Endothelial cell of umbilical vein (primary cell): ENCODE measurements around the gene RIC8A. TPM values are rescaled to one million over a fixed set of nuclear protein-coding genes. Genes with fewer than 3 reads are reported as not detected.

Experiments used
- BruUV-seq: library from RNA; stranded (reverse); fragments of 400-500 nt; replicated peaks from 2 replicates; lab custom pipeline; 2021; lab: Mats Ljungman, UMichigan
- CTCF ChIA-PET: fragments of 300-600, 350-600 bp; sonication (Branson Sonifier 250); formaldehyde crosslinking; loops from one replicate; lab custom pipeline; 2021; ENCODE audit warnings: antibody characterized with exemption, inconsistent platforms; lab: Charles Lee
- POLR2A ChIA-PET: fragments of 300-600, 350-600 bp; sonication (Branson Sonifier 250); formaldehyde crosslinking; loops from one replicate; lab custom pipeline; 2021; ENCODE audit warnings: antibody characterized with exemption, inconsistent platforms; lab: Charles Lee
- DNase-seq: peaks from one replicate; pipeline ENCODE4 v3.0.0-alpha.2; 2011; ENCODE audit warnings: low read depth, low spot score
- FAIRE-seq: peaks from 2 replicates; lab custom pipeline; 2011; peaks lifted over from hg19 to GRCh38; lab: Jason Lieb, UNC
- H2AFZ ChIP-seq: 2 replicates; pipeline ENCODE4 v1.6.0; 2012; ENCODE audit warnings: low read depth, low read length, control low read depth, inconsistent platforms
- H3K27ac ChIP-seq: 2 replicates; pipeline ENCODE4 v1.5.1; 2011; ENCODE audit warnings: low read depth, mild to moderate bottlenecking, control low read depth, low read length, moderate library complexity; ENCODE audit not compliant: insufficient read depth
- H3K27me3 ChIP-seq, 2 experiments: 2 replicates each; pipeline versions ENCODE4 v1.6.0 to v1.6.1; 2011; ENCODE audit warnings: low read length in 2 of 2, mixed read lengths in 1 of 2; ENCODE audit not compliant: control insufficient read depth in 2 of 2, insufficient read depth in 2 of 2
- H3K36me3 ChIP-seq, 2 experiments: 2 replicates in 1 of 2; 3 replicates in 1 of 2; pipeline ENCODE4 v1.5.1; 2011; ENCODE audit warnings: low read length in 2 of 2, mild to moderate bottlenecking in 1 of 2, moderate library complexity in 1 of 2; ENCODE audit not compliant: control insufficient read depth in 2 of 2, insufficient read depth in 2 of 2; ENCODE audit errors: extremely low read depth in 1 of 2
- H3K4me1 ChIP-seq: 3 replicates; pipeline ENCODE4 v1.5.1; 2011; ENCODE audit warnings: mild to moderate bottlenecking, low read length; ENCODE audit not compliant: control insufficient read depth, insufficient read depth; ENCODE audit errors: extremely low read depth
- H3K4me2 ChIP-seq: 2 replicates; pipeline ENCODE4 v1.6.1; 2011; ENCODE audit warnings: low read length, control low read depth, mixed read lengths; ENCODE audit not compliant: insufficient read depth
- H3K4me3 ChIP-seq, 3 experiments: fragments of 200-600 bp in 1 of 3; sonication (generic), shearing (Covaris generic) in 1 of 3; replicated peaks in 1 of 3; 2 replicates each; pipeline ENCODE4 v1.5.1; 2011 to 2016; ENCODE audit warnings: control low read depth in 3 of 3, low read length in 3 of 3, mild to moderate bottlenecking in 2 of 3, inconsistent platforms in 1 of 3, low read depth in 1 of 3, moderate library complexity in 1 of 3; ENCODE audit not compliant: insufficient read depth in 1 of 3
- H3K79me2 ChIP-seq: 2 replicates; pipeline ENCODE4 v1.6.0; 2012; ENCODE audit warnings: low read length, inconsistent platforms; ENCODE audit not compliant: control insufficient read depth, insufficient read depth
- H3K9ac ChIP-seq: replicated peaks from 2 replicates; pipeline ENCODE3; 2011; ENCODE audit warnings: low read length, control low read depth; ENCODE audit not compliant: insufficient read depth; ENCODE audit errors: extremely low read depth
- H3K9me1 ChIP-seq: replicated peaks from 3 replicates; pipeline ENCODE4 v1.6.0; 2011; ENCODE audit warnings: mild to moderate bottlenecking, low read length; ENCODE audit not compliant: control insufficient read depth, insufficient read depth; ENCODE audit errors: extremely low read depth
- H3K9me3 ChIP-seq: replicated peaks from 2 replicates; pipeline ENCODE4 v1.5.1; 2012; ENCODE audit warnings: low read length, inconsistent platforms; ENCODE audit not compliant: control insufficient read depth, insufficient read depth
- H4K20me1 ChIP-seq: replicated peaks from 2 replicates; pipeline ENCODE3; 2011; ENCODE audit warnings: mild to moderate bottlenecking, low read length; ENCODE audit not compliant: control insufficient read depth, insufficient read depth; ENCODE audit errors: extremely low read depth
- CTCF ChIP-seq, 2 donors: IDR thresholded peaks; 1 replicate in 1 of 2; 2 replicates in 1 of 2; pipeline ENCODE4 v1.5.1; 2011; ENCODE audit warnings: low read length in 2 of 2, mild to moderate bottlenecking in 2 of 2, moderate library complexity in 2 of 2, control low read depth in 1 of 2, inconsistent platforms in 1 of 2, low read depth in 1 of 2; ENCODE audit not compliant: insufficient read depth in 1 of 2; ENCODE audit errors: extremely low read depth in 1 of 2
- EZH2 ChIP-seq: IDR thresholded peaks from 2 replicates; pipeline ENCODE4 v1.6.1; 2012; ENCODE audit warnings: borderline replicate concordance, low read depth, mild to moderate bottlenecking, moderate library complexity, low read length, inconsistent platforms; ENCODE audit not compliant: severe bottlenecking
- FOS ChIP-seq: IDR thresholded peaks from 2 replicates; pipeline ENCODE4 v1.6.1; 2011; ENCODE audit warnings: mild to moderate bottlenecking, low read length, moderate library complexity, borderline replicate concordance; ENCODE audit not compliant: insufficient read depth
- GATA2 ChIP-seq: IDR thresholded peaks from 2 replicates; pipeline ENCODE4 v1.7.0; 2011; ENCODE audit warnings: low read depth, mild to moderate bottlenecking, moderate library complexity, mixed read lengths, low read length; ENCODE audit not compliant: insufficient read length, insufficient read depth
- JUN ChIP-seq: IDR thresholded peaks from 2 replicates; pipeline ENCODE4 v1.6.1; 2011; ENCODE audit warnings: borderline replicate concordance, low read depth; ENCODE audit not compliant: insufficient read length, insufficient read depth
- MAX ChIP-seq: IDR thresholded peaks from 2 replicates; pipeline ENCODE4 v1.6.1; 2011; ENCODE audit not compliant: insufficient read depth, insufficient read length
- MYC ChIP-seq: IDR thresholded peaks from one replicate; pipeline ENCODE4 v1.6.1; 2011; ENCODE audit warnings: mild to moderate bottlenecking, low read depth, low read length
- POLR2A ChIP-seq: IDR thresholded peaks from 2 replicates; pipeline ENCODE4 v1.6.1; 2012; ENCODE audit warnings: low read depth, mild to moderate bottlenecking, control low read depth, low read length
- POLR2AphosphoS5 ChIP-seq: IDR thresholded peaks from 2 replicates; pipeline ENCODE4 v1.6.1; 2012; ENCODE audit warnings: low read depth, mild to moderate bottlenecking, control low read depth, low read length, moderate library complexity; ENCODE audit not compliant: insufficient read depth
- dilution Hi-C: fragments of 300-500 bp; cut with MboI; formaldehyde crosslinking; loops from one replicate; pipeline ENCODE4 v1.15.0; 2019; ENCODE audit warnings: low sequenced_read_pairs; ENCODE audit not compliant: extremely low pct_ligation_motif_present
- intact Hi-C: fragments of 100-400 bp; cut with micrococcal nuclease; formaldehyde crosslinking; loops from one replicate; pipeline ENCODE4 v1.10.0; 2022
- polyA plus RNA-seq, 4 experiments: library from polyadenylated mRNA; depleted of rRNA in 3 of 4; stranded (reverse) in 3 of 4; unstranded in 1 of 4; fragments of >200 nt; gene quantifications; 2 replicates each; pipeline versions ENCODE4 v1.2.1 to v1.2.3, GENCODE V29; 2011 to 2012; ENCODE audit warnings: missing spikeins in 1 of 4
- total RNA-seq: library from RNA; stranded (reverse); gene quantifications from 2 replicates; pipeline ENCODE4 v1.2.3, GENCODE V29; 2021

RIC8A gene
- total and polyA plus RNA-seq, 2 donors (not counting 3 experiments of a cell fraction or from before 2014, with no cell fraction given): 112 to 143 TPM

GRCh38 chr11:244376-244775, 36.9 kb downstream of the RIC8A start:
- Histone ChIP-seq H3K4me2 (no peak overlapping the region), H3K9ac (no peak overlapping the region), H3K4me1 (no peaks in the 10 kb centered on the region), H3K9me3 (no peaks in the 10 kb centered on the region), H3K27ac (no peak overlapping the region), H3K4me3 (no peak overlapping the region), H4K20me1 (no peaks in the 10 kb centered on the region), H3K79me2 (peaks cover 23% of the 10 kb centered on the region), H3K36me3 (peaks cover 20 to 35% of the 10 kb centered on the region in 2 experiments), H3K9me1 (no peaks in the 10 kb centered on the region), H2AFZ (no peak overlapping the region), H3K27me3 (no peaks in the 10 kb centered on the region)
- FAIRE-seq (no peak), DNase-seq (no peak)
- ChIA-PET POLR2A (no interaction called here), CTCF (no interaction called here)
- TF ChIP-seq GATA2 (no peak), POLR2AphosphoS5 (no peak), FOS (no peak), JUN (no peak), MAX (no peak), CTCF (IDR thresholded peaks at IDR 0.05; ENCODE audit: extremely low read depth in 1 of 2, insufficient read depth in 1 of 2, low read depth in 1 of 2, low read length in 2 of 2) (no peak), POLR2A (no peak), MYC (no peak), EZH2 (no peak)
- intact Hi-C loops: no loop called here
- no TSS peak for BruUV-seq
- dilution Hi-C loops: no loop called here
